ENCODE results near the gene CD40LG.

CD40LG gene

DNA sequence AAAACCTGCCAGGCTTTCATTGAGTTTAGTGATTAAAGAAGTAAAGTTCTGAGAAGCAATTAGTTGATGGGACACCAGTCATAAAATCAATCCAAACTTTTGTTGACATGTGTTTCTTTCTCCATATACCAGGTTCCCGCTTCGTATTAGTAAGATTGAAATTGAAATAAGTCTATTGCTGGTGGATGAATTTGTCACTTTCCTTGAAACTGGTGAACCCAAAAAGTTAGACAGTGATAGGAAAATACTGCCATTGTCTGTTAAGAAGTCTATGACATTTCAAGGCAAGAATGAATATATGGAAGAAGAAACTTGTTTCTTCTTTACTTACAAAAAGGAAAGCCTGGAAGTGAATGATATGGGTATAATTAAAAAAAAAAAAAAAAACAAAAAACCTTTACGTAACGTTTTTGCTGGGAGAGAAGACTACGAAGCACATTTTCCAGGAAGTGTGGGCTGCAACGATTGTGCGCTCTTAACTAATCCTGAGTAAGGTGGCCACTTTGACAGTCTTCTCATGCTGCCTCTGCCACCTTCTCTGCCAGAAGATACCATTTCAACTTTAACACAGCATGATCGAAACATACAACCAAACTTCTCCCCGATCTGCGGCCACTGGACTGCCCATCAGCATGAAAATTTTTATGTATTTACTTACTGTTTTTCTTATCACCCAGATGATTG, at the start of gene CD40LG:
Gene CD40LG, plus strand, starts transcription at position 482 of the 684 bp plus-strand sequence. Its CDS starts 91 bp downstream, at position 573.
- DNase-seq (ENCODE audit: low read depth) = no peak
- peaks cover 9% of the 10 kb centered on the region for H3K9me3 ChIP-seq (ENCODE audit: control insufficient read depth, low read length)
- no peaks in the 10 kb centered on the region for H3K36me3 ChIP-seq (ENCODE audit: control insufficient read depth, insufficient read depth, low read length, severe bottlenecking)
- peaks cover 34% of the 10 kb centered on the region for H3K27me3 ChIP-seq (replicated peaks; ENCODE audit: control insufficient read depth, insufficient read depth, low read length)
- H3K4me3 ChIP-seq (ENCODE audit: low read length) = no peak within 1 kb of the TSS
- H3K9ac ChIP-seq (ENCODE audit: low read length) = no peak within 1 kb of the TSS
- peaks cover 7% of the 10 kb centered on the region for H3K4me1 ChIP-seq (ENCODE audit: control insufficient read depth, insufficient read depth, low read length)

DNA sequence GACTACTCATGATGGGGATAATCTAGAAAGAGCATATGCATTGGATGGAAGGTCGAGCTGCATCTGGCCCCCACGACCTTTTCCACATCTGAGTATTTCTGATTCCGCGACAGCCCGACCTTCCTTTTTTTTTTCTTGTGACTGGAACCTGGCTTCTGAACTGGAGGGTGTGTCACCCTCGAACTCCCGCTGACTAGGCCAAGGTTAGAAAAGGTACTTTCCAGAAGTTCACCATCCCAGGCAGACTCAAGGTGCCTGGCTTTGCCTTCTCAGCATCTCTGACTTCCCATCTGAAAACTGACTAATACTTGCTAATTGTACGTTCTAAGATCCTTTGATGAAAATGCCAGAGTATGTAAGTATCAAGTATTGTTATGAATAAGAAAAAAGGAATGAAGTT, 49.3 kb upstream of the CD40LG start:
- Histone ChIP-seq H3K9me3 (ENCODE audit: control insufficient read depth, low read length) (peaks cover 11% of the 10 kb centered on the region), H3K9ac (ENCODE audit: low read length) (no peak overlapping the region), H3K4me1 (ENCODE audit: control insufficient read depth, insufficient read depth, low read length) (no peaks in the 10 kb centered on the region), H3K36me3 (ENCODE audit: control insufficient read depth, insufficient read depth, low read length, severe bottlenecking) (no peaks in the 10 kb centered on the region), H3K4me3 (ENCODE audit: low read length) (no peak overlapping the region), H3K27me3 (replicated peaks; ENCODE audit: control insufficient read depth, insufficient read depth, low read length) (peaks cover 16% of the 10 kb centered on the region)
- no peak for DNase-seq (ENCODE audit: low read depth)

DNA sequence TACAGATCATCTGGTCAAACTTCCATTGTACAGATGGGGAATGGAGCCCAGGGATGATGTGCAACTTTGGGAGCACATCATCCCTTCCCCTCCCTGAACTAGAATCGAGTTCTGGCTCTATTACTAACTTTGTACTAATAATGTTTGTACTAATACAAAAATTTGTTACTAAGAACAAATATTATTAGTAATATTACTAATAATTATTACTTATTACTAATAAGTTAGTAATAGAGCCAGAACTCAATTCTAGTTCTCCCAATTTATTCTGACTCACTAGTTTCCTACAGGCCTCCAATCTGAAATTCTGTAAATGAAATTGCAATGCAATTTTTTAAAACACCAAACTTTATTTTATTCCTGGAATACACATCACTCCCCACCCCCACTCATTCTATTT, 47.9 kb upstream of the CD40LG start:
- H3K36me3 ChIP-seq (ENCODE audit: control insufficient read depth, insufficient read depth, low read length, severe bottlenecking) = no peaks in the 10 kb centered on the region
- no peak overlapping the region for H3K4me3 ChIP-seq (ENCODE audit: low read length)
- H3K27me3 ChIP-seq (replicated peaks; ENCODE audit: control insufficient read depth, insufficient read depth, low read length) = peaks cover 16% of the 10 kb centered on the region
- DNase-seq (ENCODE audit: low read depth) = no peak
- H3K4me1 ChIP-seq (ENCODE audit: control insufficient read depth, insufficient read depth, low read length) = no peaks in the 10 kb centered on the region
- no peak overlapping the region for H3K9ac ChIP-seq (ENCODE audit: low read length)
- H3K9me3 ChIP-seq (ENCODE audit: control insufficient read depth, low read length) = no peaks in the 10 kb centered on the region

DNA sequence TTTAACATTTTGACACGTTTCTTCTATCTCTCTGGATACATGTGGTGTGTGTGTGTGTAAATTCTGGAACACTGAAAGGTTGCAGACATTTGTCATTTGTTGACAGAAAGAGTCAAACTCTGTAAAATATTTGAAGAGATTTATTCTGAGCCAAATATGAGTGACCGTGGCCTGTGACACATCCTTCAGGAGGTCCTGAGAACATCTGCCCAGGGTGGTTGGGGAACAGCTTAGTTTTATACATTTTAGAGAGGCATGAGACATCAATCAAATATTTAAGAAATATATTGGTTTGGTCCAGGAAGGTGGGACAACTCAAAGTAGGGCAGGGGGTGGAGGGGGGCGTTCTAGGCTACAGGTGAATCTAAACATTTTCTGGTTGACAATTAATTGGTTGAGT, 40.7 kb upstream of the CD40LG start:
- H3K36me3 ChIP-seq (ENCODE audit: control insufficient read depth, insufficient read depth, low read length, severe bottlenecking) = no peaks in the 10 kb centered on the region
- H3K9ac ChIP-seq (ENCODE audit: low read length) = no peak overlapping the region
- peaks cover 6% of the 10 kb centered on the region for H3K27me3 ChIP-seq (replicated peaks; ENCODE audit: control insufficient read depth, insufficient read depth, low read length)
- H3K9me3 ChIP-seq (ENCODE audit: control insufficient read depth, low read length) = peaks cover 9% of the 10 kb centered on the region
- peaks cover 6% of the 10 kb centered on the region for H3K4me1 ChIP-seq (ENCODE audit: control insufficient read depth, insufficient read depth, low read length)
- no peak overlapping the region for H3K4me3 ChIP-seq (ENCODE audit: low read length)
- DNase-seq (ENCODE audit: low read depth) = no peak

DNA sequence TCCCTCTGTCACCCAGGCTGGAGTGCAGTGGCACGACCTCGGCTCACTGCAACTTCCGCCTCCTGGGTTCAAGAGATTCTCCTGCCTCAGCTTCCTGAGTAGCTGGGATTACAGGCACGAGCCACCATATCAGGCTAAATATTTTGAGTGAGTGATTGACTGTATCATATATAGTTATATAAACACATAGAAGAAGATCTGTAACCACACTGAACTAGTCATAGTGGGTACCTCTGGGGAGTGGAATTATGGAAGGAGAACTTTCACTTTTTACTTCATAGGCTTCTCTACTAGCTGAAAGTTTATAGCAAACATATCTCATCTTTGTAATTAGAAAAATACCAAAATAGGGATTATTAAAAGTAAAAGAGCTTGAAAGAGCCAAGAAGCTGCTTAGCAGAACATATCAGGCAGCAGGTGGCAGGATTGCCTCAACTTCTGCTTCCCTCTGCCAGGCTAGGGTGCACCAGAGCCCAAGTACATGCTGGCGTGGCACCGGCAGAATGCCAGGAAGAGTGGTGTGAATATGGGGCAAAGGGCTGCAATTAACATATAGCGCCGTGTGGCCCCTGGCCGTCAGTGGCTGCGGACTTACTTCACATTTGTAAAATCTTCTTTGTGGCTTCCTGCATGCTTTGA, 39.5 kb upstream of the CD40LG start:
- H3K4me1 ChIP-seq (ENCODE audit: control insufficient read depth, insufficient read depth, low read length) = peaks cover 6% of the 10 kb centered on the region
- H3K9me3 ChIP-seq (ENCODE audit: control insufficient read depth, low read length) = peaks cover 9% of the 10 kb centered on the region
- no peaks in the 10 kb centered on the region for H3K36me3 ChIP-seq (ENCODE audit: control insufficient read depth, insufficient read depth, low read length, severe bottlenecking)
- H3K4me3 ChIP-seq (ENCODE audit: low read length) = no peak overlapping the region
- H3K27me3 ChIP-seq (replicated peaks; ENCODE audit: control insufficient read depth, insufficient read depth, low read length) = no peaks in the 10 kb centered on the region
- H3K9ac ChIP-seq (ENCODE audit: low read length) = no peak overlapping the region
- DNase-seq (ENCODE audit: low read depth) = peak; percentile 25

DNA sequence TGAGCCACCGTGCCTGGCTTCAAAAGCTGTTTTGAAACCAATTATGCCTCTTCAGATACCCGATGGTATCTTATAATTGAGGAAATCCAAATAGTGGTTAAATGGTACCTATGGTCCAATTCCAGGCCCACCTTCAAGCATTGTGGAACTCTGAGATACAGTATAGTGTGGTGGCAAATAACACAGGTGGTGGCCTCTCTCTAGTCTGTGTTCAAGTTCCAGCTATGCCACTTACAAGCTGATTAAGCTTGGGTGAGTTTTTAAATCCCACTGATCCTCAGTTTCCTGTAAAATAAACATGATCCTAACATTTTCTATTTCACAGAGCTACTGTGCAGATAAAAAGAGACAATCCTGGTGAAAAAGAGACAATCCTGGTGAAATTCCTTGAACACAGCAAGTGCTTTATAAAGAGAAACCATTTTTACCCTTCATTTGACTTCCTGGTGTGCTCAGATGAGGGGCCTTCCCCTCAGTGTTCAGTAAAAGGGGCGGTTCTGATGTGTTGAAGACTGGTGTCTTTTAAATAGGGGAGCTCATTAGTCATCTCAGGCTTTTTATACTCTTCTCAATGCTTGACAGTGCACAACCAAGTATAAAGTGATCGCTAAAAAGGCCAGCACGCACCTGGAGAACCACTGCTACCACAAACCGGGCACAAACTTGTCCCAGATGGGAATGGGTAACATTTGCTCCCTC, 30.8 kb upstream of the CD40LG start:
- Histone ChIP-seq H3K27me3 (replicated peaks; ENCODE audit: control insufficient read depth, insufficient read depth, low read length) (peaks cover 4% of the 10 kb centered on the region), H3K4me3 (ENCODE audit: low read length) (no peak overlapping the region)
- no peak for DNase-seq (ENCODE audit: low read depth)

DNA sequence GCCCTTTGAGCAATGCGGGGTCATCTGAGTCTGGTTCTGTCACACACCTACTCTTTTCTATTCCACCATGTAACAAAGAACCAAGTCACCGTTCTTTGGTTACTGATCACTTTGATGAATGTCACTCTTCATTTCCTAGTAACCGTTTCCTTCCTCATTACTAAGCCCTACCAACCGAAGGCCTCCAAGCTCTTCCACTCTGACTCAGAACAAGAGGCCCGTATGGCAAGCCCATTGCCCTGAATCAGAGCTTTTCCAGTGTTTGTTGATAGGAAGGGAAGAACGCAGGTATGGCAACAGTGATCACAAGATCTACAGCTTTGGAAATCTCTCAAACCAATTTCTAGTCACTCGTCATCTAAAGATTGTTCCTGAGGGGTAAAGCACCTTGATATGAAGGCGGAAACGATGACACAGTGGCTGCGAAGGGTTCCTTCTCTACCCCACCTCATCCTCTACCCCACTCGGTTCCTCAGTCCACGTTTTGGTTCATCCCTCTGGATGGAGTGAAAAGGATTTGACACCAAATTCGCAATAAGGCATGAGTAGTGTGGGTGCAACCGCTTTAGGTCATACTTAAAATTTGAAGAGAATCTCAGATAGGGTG, 28.0 kb upstream of the CD40LG start:
- no peaks in the 10 kb centered on the region for H3K36me3 ChIP-seq (ENCODE audit: control insufficient read depth, insufficient read depth, low read length, severe bottlenecking)
- H3K9me3 ChIP-seq (ENCODE audit: control insufficient read depth, low read length) = peaks cover 15% of the 10 kb centered on the region
- H3K9ac ChIP-seq (ENCODE audit: low read length) = no peak overlapping the region
- H3K4me3 ChIP-seq (ENCODE audit: low read length) = no peak overlapping the region
- DNase-seq (ENCODE audit: low read depth) = no peak
- peaks cover 8% of the 10 kb centered on the region for H3K27me3 ChIP-seq (replicated peaks; ENCODE audit: control insufficient read depth, insufficient read depth, low read length)
- H3K4me1 ChIP-seq (ENCODE audit: control insufficient read depth, insufficient read depth, low read length) = peaks cover 8% of the 10 kb centered on the region

More for the DNA sequence above, 30.8 kb upstream of the CD40LG start:
- Histone ChIP-seq H3K4me1 (ENCODE audit: control insufficient read depth, insufficient read depth, low read length) (peaks cover 8% of the 10 kb centered on the region), H3K9me3 (ENCODE audit: control insufficient read depth, low read length) (peaks cover 4% of the 10 kb centered on the region), H3K9ac (ENCODE audit: low read length) (no peak overlapping the region), H3K36me3 (ENCODE audit: control insufficient read depth, insufficient read depth, low read length, severe bottlenecking) (no peaks in the 10 kb centered on the region)

DNA sequence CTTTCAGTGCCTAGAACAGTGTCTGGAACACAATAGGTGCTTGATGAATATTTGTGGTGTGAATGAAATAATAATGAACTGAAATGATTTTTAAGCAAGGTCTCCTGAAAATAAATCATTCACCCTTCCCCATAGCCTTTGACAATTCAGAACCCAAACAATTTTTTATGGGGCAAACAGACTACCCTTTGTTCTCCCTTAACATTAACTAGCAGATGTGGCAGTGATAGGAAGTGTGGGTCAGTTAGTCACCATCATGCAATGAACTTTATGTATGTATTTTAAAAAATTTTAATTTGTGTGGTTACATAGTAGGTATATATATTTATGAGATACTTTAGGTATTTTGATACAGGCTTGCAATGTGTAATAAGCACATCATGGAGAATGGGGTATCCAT, 27.2 kb upstream of the CD40LG start:
- H3K4me1 ChIP-seq (ENCODE audit: control insufficient read depth, insufficient read depth, low read length) = peaks cover 8% of the 10 kb centered on the region
- H3K36me3 ChIP-seq (ENCODE audit: control insufficient read depth, insufficient read depth, low read length, severe bottlenecking) = no peaks in the 10 kb centered on the region
- H3K27me3 ChIP-seq (replicated peaks; ENCODE audit: control insufficient read depth, insufficient read depth, low read length) = peaks cover 14% of the 10 kb centered on the region
- no peak overlapping the region for H3K9ac ChIP-seq (ENCODE audit: low read length)
- peaks cover 16% of the 10 kb centered on the region for H3K9me3 ChIP-seq (ENCODE audit: control insufficient read depth, low read length)
- DNase-seq (ENCODE audit: low read depth) = no peak
- no peak overlapping the region for H3K4me3 ChIP-seq (ENCODE audit: low read length)

DNA sequence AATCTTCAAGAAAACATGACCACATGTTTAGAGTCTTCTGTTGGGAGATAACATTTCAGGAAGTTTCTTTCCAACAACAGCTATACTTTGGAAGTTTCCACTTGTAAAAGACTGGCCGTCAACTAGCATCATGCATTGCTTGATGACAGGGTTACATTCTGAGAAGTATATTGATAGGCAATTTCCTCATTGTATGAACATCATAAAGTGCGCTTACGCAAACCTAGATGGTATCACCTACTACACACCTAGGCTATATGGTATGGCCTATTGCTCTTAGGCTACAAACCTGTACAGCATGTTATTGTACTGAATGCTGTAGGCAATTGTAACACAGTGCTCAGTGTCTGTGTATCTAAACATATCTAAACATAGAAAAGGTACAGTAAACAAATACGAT, 25.4 kb upstream of the CD40LG start:
- no peak for DNase-seq (ENCODE audit: low read depth)
- no peaks in the 10 kb centered on the region for H3K36me3 ChIP-seq (ENCODE audit: control insufficient read depth, insufficient read depth, low read length, severe bottlenecking)

DNA sequence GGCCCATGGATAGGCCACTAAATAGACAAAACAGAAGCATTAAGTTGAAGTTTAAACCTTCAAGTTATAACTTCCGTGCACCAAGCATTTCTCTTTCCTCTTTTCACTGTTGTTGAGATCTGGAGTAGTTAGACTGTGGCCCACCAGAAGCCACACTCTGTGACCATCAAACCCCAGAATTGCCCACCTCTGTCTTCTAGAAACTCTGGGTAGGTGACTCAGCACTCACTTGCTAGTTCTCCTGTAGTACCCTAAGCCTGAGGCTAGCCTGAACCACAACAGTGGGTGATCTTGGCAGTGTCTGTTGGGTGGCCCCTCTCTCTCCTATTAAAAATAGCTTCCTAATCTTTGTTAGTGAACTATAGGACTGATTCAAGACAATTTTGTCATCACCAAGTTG, 24.6 kb upstream of the CD40LG start:
- H3K36me3 ChIP-seq (ENCODE audit: control insufficient read depth, insufficient read depth, low read length, severe bottlenecking) = no peaks in the 10 kb centered on the region
- peaks cover 1% of the 10 kb centered on the region for H3K4me1 ChIP-seq (ENCODE audit: control insufficient read depth, insufficient read depth, low read length)
- peaks cover 16% of the 10 kb centered on the region for H3K9me3 ChIP-seq (ENCODE audit: control insufficient read depth, low read length)
- no peak overlapping the region for H3K4me3 ChIP-seq (ENCODE audit: low read length)
- DNase-seq (ENCODE audit: low read depth) = no peak
- H3K9ac ChIP-seq (ENCODE audit: low read length) = no peak overlapping the region
- peaks cover 16% of the 10 kb centered on the region for H3K27me3 ChIP-seq (replicated peaks; ENCODE audit: control insufficient read depth, insufficient read depth, low read length)

More for the DNA sequence above, 25.4 kb upstream of the CD40LG start:
- H3K27me3 ChIP-seq (replicated peaks; ENCODE audit: control insufficient read depth, insufficient read depth, low read length) = peaks cover 16% of the 10 kb centered on the region
- peaks cover 16% of the 10 kb centered on the region for H3K9me3 ChIP-seq (ENCODE audit: control insufficient read depth, low read length)
- H3K9ac ChIP-seq (ENCODE audit: low read length) = no peak overlapping the region
- H3K4me3 ChIP-seq (ENCODE audit: low read length) = no peak overlapping the region
- peaks cover 8% of the 10 kb centered on the region for H3K4me1 ChIP-seq (ENCODE audit: control insufficient read depth, insufficient read depth, low read length)

DNA sequence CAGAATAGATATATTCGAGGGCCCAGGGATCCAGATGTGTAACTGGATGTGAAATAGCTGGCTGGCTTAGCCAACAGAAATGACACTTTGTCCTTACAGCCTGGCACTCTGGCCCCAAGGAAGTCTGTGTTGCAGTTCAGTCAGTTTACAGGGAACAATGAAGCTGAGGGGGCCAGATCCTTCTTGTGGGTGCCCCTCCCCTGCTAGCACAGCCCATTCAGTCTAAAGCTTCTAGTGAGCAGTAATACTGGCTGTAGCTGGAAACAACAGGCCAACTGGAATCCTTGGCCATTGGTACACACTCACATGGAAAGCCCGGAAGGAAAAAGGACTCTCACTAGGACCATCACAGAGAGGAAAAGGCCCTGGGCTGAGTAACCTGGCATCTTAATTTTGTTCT, 22.7 kb upstream of the CD40LG start:
- Histone ChIP-seq H3K4me1 (ENCODE audit: control insufficient read depth, insufficient read depth, low read length) (no peaks in the 10 kb centered on the region), H3K9ac (ENCODE audit: low read length) (no peak overlapping the region), H3K36me3 (ENCODE audit: control insufficient read depth, insufficient read depth, low read length, severe bottlenecking) (no peaks in the 10 kb centered on the region), H3K4me3 (ENCODE audit: low read length) (no peak overlapping the region), H3K9me3 (ENCODE audit: control insufficient read depth, low read length) (peaks cover 13% of the 10 kb centered on the region), H3K27me3 (replicated peaks; ENCODE audit: control insufficient read depth, insufficient read depth, low read length) (peaks cover 28% of the 10 kb centered on the region)
- DNase-seq (ENCODE audit: low read depth) = no peak
